NCI-H2107 (cell line): ENCODE data around the gene TTN.

Experiments
- DNase-seq: peaks from one replicate; lab custom pipeline; 2025; lab: John Stamatoyannopoulos, UW

The TTN gene

GRCh38 chr2:178485356-178485755 is 321.9 kb downstream of the TTN start:
- DNase-seq, result no peak

GRCh38 chr2:178484245-178485041 is 322.8 kb downstream of the TTN start:
- DNase-seq, result peak; percentile 43

- no peak for DNase-seq
Measured at GRCh38 chr2:178482437-178482836, 324.8 kb downstream of the TTN start.

GRCh38 chr2:178480227-178481181 is 326.7 kb downstream of the TTN start, which contains the start of gene PLEKHA3:
TSS of gene PLEKHA3 (plus strand) at chr2:178480457. CDS start at chr2:178480870, 413 bp downstream.
- peak; percentile 80 for DNase-seq

GRCh38 chr2:178479758-178480226 is 327.4 kb downstream of the TTN start:
- DNase-seq, result no peak

GRCh38 chr2:178479275-178479616 is 328.0 kb downstream of the TTN start:
- no peak for DNase-seq

GRCh38 chr2:178478439-178479274 is 328.6 kb downstream of the TTN start, which contains the start of gene FKBP7:
TSS of gene FKBP7 (minus strand) at chr2:178478600. CDS start at chr2:178478499, 101 bp downstream.
- DNase-seq, result peak; percentile 84

- no peak for DNase-seq
Measured at GRCh38 chr2:178478130-178478438, 329.1 kb downstream of the TTN start.

- no peak for DNase-seq
Measured at GRCh38 chr2:178477443-178478129, 329.6 kb downstream of the TTN start.

GRCh38 chr2:178476477-178476876 is 330.7 kb downstream of the TTN start:
- DNase-seq, result no peak
